Upper lobe of right lung (tissue), 1 donor: ENCODE results near the gene SGSM2. TPM values are rescaled to one million over a fixed set of nuclear protein-coding genes. Genes with fewer than 3 reads are reported as not detected.

Experiments used
- ATAC-seq: fragments of 200-7000 bp; cut with Tn5 transposase; one replicate; pipeline ENCODE4 v1.9.1; 2020; ENCODE audit warnings: mild to moderate bottlenecking, moderate library complexity
- DNase-seq: peaks from one replicate; pipeline ENCODE4 v3.0.0-alpha.2; 2020
- H3K27ac ChIP-seq: fragments of 200-600 bp; one replicate; pipeline ENCODE4 v1.8.0; 2022
- H3K27me3 ChIP-seq: fragments of 200-600 bp; one replicate; pipeline ENCODE4 v1.8.0; 2022; ENCODE audit warnings: mild to moderate bottlenecking
- H3K36me3 ChIP-seq: fragments of 200-600 bp; one replicate; pipeline ENCODE4 v1.8.0; 2022
- H3K4me1 ChIP-seq: fragments of 200-600 bp; one replicate; pipeline ENCODE4 v1.8.0; 2022
- H3K4me3 ChIP-seq: fragments of 200-600 bp; one replicate; pipeline ENCODE4 v1.8.0; 2022; ENCODE audit warnings: mild to moderate bottlenecking
- H3K9me3 ChIP-seq: fragments of 200-600 bp; one replicate; pipeline ENCODE4 v1.8.0; 2022
- intact Hi-C: fragments of 100-400 bp; cut with DNase I; formaldehyde crosslinking; loops from one replicate; pipeline ENCODE4 v1.11.0; 2022
- total RNA-seq: library from RNA; stranded (reverse); fragmentation: NEBNext Ultra II Directional; extraction: Animal tissue kit (Norgen Biotek cat#: 25700); gene quantifications from one replicate; pipeline ENCODE4 v1.2.1, GENCODE V29; 2021
- TF ChIP-seq, protein P1 (sequence below): fragments of 200-600 bp; IDR thresholded peaks from one replicate; pipeline ENCODE4 v1.8.0; 2022; ENCODE audit warnings: antibody characterized with exemption
- donor health status: DM: no; HTN: yes; CAD: no; lungs with severe emphysema.

Gene SGSM2
- total RNA-seq, 1 donor from 2014 or later, result 55.0 TPM

- DNase-seq, result no peak
- peaks cover 15% of the 10 kb centered on the region for H3K4me1 ChIP-seq
- H3K27me3 ChIP-seq, result no peaks in the 10 kb centered on the region
- ATAC-seq, result no peak
- intact Hi-C loops, result no loop called here
- H3K9me3 ChIP-seq, result no peaks in the 10 kb centered on the region
- no peak overlapping the region for H3K27ac ChIP-seq
- TF ChIP-seq, protein P1, sequence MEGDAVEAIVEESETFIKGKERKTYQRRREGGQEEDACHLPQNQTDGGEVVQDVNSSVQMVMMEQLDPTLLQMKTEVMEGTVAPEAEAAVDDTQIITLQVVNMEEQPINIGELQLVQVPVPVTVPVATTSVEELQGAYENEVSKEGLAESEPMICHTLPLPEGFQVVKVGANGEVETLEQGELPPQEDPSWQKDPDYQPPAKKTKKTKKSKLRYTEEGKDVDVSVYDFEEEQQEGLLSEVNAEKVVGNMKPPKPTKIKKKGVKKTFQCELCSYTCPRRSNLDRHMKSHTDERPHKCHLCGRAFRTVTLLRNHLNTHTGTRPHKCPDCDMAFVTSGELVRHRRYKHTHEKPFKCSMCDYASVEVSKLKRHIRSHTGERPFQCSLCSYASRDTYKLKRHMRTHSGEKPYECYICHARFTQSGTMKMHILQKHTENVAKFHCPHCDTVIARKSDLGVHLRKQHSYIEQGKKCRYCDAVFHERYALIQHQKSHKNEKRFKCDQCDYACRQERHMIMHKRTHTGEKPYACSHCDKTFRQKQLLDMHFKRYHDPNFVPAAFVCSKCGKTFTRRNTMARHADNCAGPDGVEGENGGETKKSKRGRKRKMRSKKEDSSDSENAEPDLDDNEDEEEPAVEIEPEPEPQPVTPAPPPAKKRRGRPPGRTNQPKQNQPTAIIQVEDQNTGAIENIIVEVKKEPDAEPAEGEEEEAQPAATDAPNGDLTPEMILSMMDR, result no peak
- H3K36me3 ChIP-seq, result peaks cover 46% of the 10 kb centered on the region
- H3K4me3 ChIP-seq, result no peak overlapping the region
Measured at GRCh38 chr17:2299136-2299535, 38.2 kb upstream of the SGSM2 start.

- peaks cover 20% of the 10 kb centered on the region for H3K4me1 ChIP-seq
- ATAC-seq (no peak), DNase-seq (no peak)
- H3K4me3 ChIP-seq, result no peak overlapping the region
- no peak overlapping the region for H3K27ac ChIP-seq
- peaks cover 45% of the 10 kb centered on the region for H3K36me3 ChIP-seq
- H3K9me3 ChIP-seq, result no peaks in the 10 kb centered on the region
- H3K27me3 ChIP-seq, result no peaks in the 10 kb centered on the region
- intact Hi-C loops, result no loop called here
- TF ChIP-seq, protein P1, result no peak
Measured at GRCh38 chr17:2299756-2300155, 37.5 kb upstream of the SGSM2 start.

DNA sequence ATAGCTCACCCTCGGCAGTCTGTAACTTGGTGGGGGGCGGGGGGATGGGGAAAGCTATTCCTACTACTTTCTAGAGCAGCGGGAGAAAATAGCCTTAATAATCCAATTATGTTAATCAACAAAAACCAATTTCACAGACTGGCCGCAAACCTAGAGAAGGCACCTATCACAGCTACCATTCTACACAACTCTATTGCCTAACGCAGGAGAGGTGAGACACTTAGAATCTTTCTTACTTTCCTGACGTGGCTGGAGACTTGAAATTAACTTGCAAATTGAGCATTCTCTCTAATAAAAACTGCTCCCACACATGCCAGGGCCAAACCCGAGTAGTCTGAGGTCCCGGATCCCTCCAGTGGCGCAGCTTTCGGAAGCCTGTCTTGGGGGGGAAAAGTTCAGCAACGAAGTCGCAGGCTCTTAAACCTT lies 34.5 kb upstream of the SGSM2 start:
- ATAC-seq (no peak), DNase-seq (no peak)
- TF ChIP-seq, protein P1, result no peak
- Histone ChIP-seq H3K27ac (peak overlapping the region; percentile 86), H3K36me3 (peaks cover 18% of the 10 kb centered on the region), H3K4me3 (peak overlapping the region; percentile 84), H3K27me3 (no peaks in the 10 kb centered on the region), H3K4me1 (peaks cover 20% of the 10 kb centered on the region), H3K9me3 (no peaks in the 10 kb centered on the region)
- intact Hi-C loops, result no loop called here

- H3K9me3 ChIP-seq, result no peaks in the 10 kb centered on the region
- TF ChIP-seq, protein P1, result no peak
- peak; percentile 97 for ATAC-seq
- H3K27ac ChIP-seq, result peak within 1 kb of the TSS; percentile 86
- H3K36me3 ChIP-seq, result peaks cover 11% of the 10 kb centered on the region
- peaks cover 20% of the 10 kb centered on the region for H3K4me1 ChIP-seq
- intact Hi-C loops, result no loop called here
- peak within 1 kb of the TSS; percentile 84 for H3K4me3 ChIP-seq
- no peaks in the 10 kb centered on the region for H3K27me3 ChIP-seq
- peak; percentile 97 for DNase-seq
Measured at GRCh38 chr17:2303204-2304188, 33.8 kb upstream of the SGSM2 start, which contains the start of the genes SMG6 and SRR. TSS of gene SMG6 (minus strand) at chr17:2303785. CDS start at chr17:2303720, 65 bp downstream. TSS of gene SRR (plus strand) at chr17:2303950. CDS start at chr17:2315561, 11,611 bp downstream.

DNA sequence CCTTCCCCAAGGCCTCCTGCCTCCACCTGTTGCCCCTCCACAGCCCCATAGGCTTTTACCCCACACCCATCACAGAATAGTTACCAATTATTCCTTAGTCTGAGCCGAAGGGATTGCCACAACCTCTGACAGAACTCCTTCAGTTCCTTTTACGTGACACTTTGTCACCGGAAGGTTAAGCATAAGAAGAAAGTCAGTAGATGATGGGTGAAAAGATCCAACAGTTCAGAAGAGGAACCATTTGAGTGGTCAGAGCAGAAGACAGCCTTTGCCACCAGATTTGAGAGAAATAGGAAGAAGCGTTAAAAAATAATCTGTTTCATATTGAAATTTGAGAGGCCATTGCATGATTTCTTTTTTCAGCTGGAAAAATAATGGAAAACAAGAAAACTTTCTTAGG lies 32.4 kb upstream of the SGSM2 start:
- no peak overlapping the region for H3K27ac ChIP-seq
- no peak for DNase-seq
- no peak for ATAC-seq
- H3K27me3 ChIP-seq, result no peaks in the 10 kb centered on the region
- peaks cover 20% of the 10 kb centered on the region for H3K4me1 ChIP-seq
- intact Hi-C loops, result no loop called here
- no peak overlapping the region for H3K4me3 ChIP-seq
- H3K9me3 ChIP-seq, result no peaks in the 10 kb centered on the region
- TF ChIP-seq, protein P1, result no peak
- no peaks in the 10 kb centered on the region for H3K36me3 ChIP-seq
